HG02970 (cell line): Measurements from ENCODE around the gene DNASE1L1.

Experiments used
- ATAC-seq: cut with Tn5 transposase; IDR thresholded peaks from one replicate; pipeline ENCODE4 v1.9.1; 2021; ENCODE audit warnings: mild to moderate bottlenecking, moderate library complexity, moderate number of reproducible peaks; ENCODE audit not compliant: unreplicated experiment, low FRiP score

Gene DNASE1L1

DNA sequence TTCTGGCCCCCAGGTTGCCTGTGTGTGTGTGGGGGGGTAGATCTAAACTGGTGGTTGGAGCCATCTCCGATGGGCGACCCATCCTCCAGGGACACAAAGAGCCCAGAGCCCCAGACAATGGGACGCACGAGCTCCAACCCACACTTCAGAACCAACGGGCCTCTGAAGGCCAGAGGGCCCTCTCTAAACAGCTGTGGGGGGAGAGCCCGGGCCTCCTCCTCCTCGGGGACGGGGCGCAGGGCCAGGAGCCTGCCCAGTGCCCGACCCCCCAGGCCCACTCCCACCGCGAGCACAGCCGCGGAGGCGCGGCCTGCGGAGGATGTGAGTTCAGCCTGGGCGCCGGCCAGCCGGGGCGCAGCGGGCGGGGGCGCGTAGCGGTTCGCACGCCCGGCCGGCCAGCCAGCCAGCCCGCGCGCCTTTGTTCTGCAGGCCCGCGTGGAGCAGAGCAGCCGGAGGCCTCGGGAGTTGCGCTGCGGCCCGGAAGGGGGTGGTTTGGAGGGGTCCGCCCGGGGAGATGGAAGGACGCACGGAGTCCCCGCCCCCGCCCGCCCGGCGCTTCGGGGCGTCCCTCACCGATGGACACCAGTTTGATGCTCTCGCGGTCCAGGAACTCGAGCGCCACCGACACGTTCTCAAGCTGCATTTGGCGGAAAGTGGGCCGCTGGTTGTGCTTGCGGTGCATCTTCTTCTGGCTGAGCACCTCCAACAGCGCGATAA is 38.6 kb downstream of the DNASE1L1 start:
- peak; percentile 2 for ATAC-seq

DNA sequence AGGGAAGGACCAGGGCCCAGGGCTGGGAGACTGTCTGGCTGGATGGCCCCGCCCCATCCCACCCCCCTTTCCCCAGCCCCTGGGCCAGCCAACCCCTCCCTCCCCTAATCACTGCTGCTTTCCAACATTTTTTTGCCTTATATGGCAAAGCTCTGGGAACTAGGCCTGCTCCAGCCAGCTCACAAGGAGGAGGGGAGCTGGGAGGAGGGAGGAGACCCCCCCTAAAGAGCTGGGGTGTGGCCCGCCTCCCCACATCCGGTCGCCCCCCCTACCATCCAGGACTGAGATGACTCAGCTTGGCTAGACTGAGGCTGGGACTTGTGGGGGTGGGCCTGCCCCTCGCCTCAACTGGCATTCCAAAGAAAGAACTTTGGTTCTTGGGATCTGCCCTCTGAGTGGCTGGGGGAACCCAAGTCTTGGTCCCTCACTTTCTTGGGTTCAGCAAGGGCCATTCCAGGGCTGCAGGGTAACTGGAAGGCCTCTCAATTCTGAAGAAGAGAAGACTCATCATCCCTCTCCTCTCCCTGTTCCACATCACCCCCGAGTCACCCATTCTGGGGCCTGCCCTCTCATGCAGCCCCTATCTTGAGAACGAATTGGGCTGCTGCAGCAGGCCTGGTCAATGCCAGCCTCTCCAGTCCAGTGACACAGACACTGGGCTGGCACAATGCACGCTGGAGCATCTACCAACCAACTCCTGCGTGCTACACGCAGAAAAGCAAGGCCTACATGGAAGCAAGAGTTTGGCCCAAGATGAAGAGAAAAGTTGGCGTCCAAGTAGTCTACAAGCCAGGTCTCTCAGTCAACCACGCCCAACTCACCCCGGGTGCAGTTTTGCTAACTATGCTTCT is 39.4 kb downstream of the DNASE1L1 start:
- no peak for ATAC-seq

DNA sequence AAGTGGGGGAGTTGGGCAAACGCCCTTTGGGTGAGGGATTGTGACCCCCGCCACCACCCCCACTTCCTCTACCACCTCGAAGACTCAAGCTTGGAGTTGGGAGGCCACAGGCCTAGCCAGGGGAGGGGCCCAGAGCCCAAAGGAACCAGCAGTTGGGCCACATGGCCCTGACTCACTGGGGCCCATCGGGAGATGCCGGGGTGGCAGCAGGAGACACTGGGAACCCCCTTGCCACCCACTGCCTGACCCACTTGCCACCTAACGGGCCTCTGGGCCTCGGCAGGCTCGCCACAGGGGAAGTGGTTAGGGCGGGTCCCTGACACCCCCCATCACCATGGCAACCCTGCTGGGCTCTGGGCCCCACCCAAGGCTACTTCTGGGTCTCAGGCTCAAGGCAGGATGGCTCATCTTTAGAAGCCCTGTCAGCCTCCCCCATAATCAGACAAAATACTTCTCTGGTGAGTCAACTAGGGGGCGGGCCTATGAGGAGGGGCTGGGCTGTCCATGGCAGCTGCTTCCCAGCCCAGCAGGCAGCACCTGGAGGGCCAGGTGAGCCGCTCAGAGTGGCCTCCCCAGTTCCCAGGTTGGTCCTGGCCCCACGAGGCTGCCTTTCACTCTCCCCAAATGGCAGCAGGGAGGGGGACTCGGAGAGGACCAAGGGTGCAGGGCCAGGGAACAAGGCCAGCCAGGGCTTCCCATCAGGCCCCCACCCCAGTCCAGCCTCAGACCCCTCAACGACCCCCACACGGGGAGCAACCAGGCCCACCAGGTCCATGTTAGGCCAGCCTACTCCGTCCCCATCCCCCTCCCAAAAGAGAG is 40.2 kb downstream of the DNASE1L1 start:
- no peak for ATAC-seq

- ATAC-seq, result no peak
Measured at GRCh38 chrX:154367474-154368308, 41.4 kb downstream of the DNASE1L1 start.

- no peak for ATAC-seq
Measured at GRCh38 chrX:154366666-154367055, 42.4 kb downstream of the DNASE1L1 start.

DNA sequence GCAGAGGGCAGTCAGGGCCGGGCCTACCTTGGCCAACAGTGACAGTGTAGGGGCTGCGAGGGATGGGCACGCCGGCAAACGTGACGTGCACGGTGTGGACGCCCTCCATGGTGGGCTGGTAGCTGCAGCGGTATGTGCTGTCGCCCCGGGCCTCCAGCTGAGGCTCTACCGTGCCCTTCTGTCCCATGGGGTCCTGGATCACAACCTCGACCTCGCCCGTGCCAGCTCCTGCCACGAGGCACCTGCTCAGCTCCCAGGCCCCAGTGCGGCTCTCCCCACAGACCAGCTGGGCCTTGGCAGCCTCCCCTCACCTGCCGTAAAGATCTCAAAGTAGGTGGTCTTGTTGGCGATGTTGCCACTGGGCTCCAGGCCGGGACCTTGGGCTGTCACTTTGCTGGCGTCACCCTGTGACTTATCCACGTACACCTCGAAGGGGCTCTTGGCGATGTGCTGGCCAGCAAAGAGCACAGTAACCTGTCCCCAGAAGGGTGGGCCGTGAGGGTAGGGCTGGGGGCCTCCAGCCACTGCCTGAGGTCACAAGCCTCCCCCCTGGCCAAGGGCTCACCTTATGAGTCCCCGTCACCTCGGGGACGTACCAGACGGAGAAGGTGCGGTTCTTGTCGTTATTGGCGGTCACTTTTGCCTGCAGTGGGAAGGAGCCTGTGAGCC is 42.9 kb downstream of the DNASE1L1 start:
- ATAC-seq, result no peak

GRCh38 chrX:154365052-154365600 is 43.9 kb downstream of the DNASE1L1 start:
- no peak for ATAC-seq

- no peak for ATAC-seq
Measured at GRCh38 chrX:154363706-154364439, 45.2 kb downstream of the DNASE1L1 start.

DNA sequence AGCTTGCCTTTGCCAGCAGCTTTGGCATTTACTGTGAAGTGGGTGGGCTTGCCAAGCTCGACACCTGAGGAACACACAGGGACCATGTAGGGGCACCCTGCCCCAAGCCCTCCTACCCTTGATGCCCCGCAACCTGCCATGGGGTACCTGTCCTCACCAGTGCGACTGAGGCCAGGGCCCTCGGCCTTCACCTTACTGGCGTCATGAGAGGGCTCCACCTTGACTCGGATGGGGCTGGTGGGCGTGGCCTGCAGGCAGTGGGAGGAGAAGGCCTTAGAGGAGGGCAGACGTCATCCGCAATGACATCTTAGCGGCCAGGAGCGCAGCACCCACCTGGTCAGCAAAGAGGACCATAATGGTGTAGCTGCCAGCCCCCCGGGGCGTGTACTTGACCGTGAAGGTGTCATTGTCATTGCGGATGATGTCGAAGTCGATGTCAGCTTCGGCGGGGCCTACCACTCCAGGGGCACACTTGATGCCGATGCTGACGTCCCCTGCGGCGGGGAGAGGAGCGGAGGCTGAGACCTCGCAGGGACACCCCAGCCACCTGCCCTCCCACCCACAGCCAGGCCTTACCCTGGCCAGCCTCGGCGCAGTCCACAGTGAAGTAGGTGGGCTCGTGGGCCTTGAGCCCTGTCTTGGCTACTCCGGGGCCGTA is 46.8 kb downstream of the DNASE1L1 start:
- no peak for ATAC-seq

- no peak for ATAC-seq
Measured at GRCh38 chrX:154360155-154360713, 48.8 kb downstream of the DNASE1L1 start.

GRCh38 chrX:154359362-154360154 is 49.5 kb downstream of the DNASE1L1 start:
- ATAC-seq, result no peak

DNA sequence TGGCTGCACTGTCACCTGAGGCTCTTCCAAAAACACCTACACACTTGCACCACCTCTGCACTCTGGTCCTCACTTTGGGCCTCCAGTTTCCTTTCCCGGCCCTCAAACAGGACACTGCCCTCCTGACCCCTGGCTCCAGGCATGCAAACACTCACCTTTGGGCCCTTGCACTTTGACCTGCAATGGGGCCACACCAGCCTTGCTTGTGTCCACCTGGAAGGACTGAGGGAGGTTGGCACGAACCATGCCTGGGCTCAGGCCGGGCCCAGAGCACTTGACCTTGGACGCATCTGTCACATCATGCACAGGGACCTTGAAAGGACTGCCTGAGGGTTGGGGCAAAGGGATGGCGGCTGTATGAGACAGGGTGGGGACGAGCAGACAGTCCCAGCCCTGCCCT is 50.2 kb downstream of the DNASE1L1 start:
- ATAC-seq, result no peak

- no peak for ATAC-seq
Measured at GRCh38 chrX:154358011-154358410, 51.0 kb downstream of the DNASE1L1 start.

GRCh38 chrX:154357205-154357604 is 51.8 kb downstream of the DNASE1L1 start:
- ATAC-seq, result no peak

DNA sequence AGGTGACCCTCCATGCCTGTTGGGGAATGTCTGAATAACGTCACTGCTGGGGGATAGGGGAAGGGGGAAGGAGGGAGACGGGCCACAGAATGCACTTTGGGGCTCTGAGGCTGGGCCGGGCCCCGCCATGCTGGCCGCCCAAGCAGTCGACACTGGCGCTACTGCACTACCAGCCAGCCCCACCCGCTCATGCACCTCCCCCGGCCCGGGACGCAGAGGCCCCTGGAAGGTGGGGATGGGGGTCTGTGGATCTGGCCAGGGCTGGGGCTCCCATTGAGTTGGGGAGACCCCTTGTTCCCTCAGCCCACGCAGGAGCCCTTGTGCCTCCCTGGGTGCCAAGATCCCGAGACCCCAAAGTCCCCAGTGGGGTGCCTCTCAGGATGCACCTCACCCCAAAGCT is 52.5 kb downstream of the DNASE1L1 start:
- ATAC-seq, result no peak

DNA sequence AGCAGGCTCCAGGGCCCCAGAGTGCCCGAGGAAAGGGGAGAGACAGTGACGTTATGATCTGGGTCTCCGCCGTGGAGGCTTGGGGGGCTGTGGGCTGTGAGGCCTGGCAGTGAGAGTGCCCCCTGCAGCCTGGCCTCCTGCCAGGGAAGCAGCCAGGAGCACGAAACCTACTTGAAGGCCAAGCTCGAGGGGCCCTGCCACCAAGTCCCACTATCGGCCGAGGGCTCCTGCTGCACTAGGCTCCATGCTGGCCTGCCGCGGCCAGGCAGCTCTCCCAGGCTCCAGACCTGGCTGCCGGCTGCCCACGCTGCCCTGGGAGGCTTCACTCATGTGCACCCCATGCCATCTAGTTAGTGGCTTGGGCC is 53.3 kb downstream of the DNASE1L1 start:
- no peak for ATAC-seq
